ENCODE data around the gene EIF2S1.
"Not testable (repeated sequence)": the region's sequence is repeated elsewhere in the genome, so short reads cannot be mapped to it uniquely, and the experiment has no call there.

EIF2S1 gene

DNA sequence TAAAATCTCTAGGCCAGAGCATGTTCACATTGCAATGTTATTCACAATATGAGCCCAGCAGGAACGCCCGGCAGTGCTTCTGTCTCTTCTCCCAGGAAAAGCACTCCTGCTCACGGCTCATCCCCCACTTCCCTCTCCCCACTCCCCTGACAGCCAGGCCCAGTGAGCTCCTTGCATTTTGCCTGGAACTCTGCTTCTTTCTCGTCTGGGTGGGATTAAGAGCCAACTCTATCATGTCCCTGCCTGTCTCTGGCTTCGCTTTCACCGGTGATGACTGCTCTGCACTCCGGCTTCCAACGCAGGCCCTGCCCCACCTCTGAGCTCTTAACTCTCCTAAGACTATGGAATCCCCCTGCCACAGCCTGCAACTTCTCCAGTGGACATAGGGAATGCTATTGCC, 49.3 kb downstream of the EIF2S1 start:
- DNase-seq (ENCODE audit: insufficient read length, low spot score) (no peak), FAIRE-seq (no peak)

- DNase-seq (ENCODE audit: insufficient read length, low spot score) (no peak), FAIRE-seq (no peak)
These were observed 50.2 kb downstream of the EIF2S1 start for GRCh38 chr14:67410313-67410712.

DNA sequence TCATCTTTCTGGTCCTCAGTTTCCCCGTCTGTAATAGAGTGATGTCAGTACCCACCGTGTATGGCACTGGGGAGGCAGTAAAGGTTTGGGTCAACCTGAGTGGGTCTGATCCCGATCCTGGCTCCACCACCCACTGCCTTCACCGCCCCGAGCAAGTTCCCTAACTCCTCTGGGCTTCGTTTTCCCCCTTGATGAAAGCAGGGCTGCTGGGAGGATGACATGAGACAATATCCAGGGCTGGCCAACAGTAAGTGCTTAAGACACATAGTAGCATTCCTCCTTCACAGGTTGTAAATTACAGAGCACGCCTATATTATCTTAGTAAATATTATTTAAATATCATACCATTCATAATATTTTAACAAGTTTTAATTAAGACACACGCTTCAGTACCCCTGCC, 51.2 kb downstream of the EIF2S1 start:
- DNase-seq (ENCODE audit: insufficient read length, low spot score) (no peak), FAIRE-seq (no peak)

- no peak for FAIRE-seq
- no peak for DNase-seq (ENCODE audit: insufficient read length, low spot score)
These were observed 51.8 kb downstream of the EIF2S1 start, which contains the start of gene PLEK2 for GRCh38 chr14:67411820-67412421. TSS of gene PLEK2 (minus strand) at chr14:67412165. CDS start at chr14:67412059, 106 bp downstream.

- FAIRE-seq (no peak), DNase-seq (ENCODE audit: insufficient read length, low spot score) (no peak)
These were observed 54.0 kb downstream of the EIF2S1 start for GRCh38 chr14:67413806-67414769.

DNA sequence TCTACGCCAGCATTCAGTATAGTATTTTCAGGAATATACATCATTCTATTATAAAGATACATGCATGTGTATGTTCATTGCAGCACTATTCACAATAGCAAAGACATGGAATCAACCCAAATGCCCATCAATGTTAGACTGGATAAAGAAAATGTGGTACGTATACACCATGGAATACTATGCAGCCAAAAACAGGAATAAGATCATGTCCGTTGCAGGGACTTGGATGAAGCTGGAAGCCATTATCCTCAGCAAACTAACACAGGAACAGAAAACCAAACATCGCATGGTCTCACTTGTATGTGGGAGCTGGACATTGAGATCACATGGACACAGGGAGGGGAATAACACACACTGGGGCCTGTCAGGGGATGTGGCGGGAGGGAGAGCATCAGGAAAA, 55.5 kb downstream of the EIF2S1 start:
- FAIRE-seq; DNase-seq (ENCODE audit: insufficient read length, low spot score): not testable (repeated sequence)

DNA sequence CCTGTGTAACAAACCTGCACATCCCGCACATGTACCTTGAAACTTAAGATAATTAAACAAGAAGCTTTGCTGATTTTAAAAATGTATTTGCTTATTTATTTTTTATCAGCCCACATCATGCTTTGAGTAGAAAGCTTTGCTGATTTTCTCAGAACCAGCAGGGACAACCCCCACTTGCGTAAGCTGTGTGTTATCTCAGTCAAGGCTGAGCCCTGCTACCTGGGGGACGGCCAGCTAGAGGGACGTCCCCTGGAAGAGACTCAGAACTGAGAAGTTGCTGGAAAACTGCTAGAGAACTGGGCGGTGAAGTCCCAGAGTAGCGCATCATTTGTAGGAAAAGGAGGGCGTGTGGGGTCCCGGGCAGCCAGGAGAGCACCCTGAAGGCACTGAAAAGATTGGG, 56.0 kb downstream of the EIF2S1 start:
- no peak for FAIRE-seq
- no peak for DNase-seq (ENCODE audit: insufficient read length, low spot score)

- FAIRE-seq = no peak
- DNase-seq (ENCODE audit: insufficient read length, low spot score) = no peak
These were observed 56.7 kb downstream of the EIF2S1 start for GRCh38 chr14:67416810-67417209.

- FAIRE-seq (no peak), DNase-seq (ENCODE audit: insufficient read length, low spot score) (no peak)
These were observed 57.5 kb downstream of the EIF2S1 start for GRCh38 chr14:67417633-67418032.

GRCh38 chr14:67418401-67419191, 58.5 kb downstream of the EIF2S1 start:
- DNase-seq (ENCODE audit: insufficient read length, low spot score) = no peak
- no peak for FAIRE-seq

- DNase-seq (ENCODE audit: insufficient read length, low spot score) (no peak), FAIRE-seq (no peak)
These were observed 60.1 kb downstream of the EIF2S1 start for GRCh38 chr14:67420102-67420739.

DNA sequence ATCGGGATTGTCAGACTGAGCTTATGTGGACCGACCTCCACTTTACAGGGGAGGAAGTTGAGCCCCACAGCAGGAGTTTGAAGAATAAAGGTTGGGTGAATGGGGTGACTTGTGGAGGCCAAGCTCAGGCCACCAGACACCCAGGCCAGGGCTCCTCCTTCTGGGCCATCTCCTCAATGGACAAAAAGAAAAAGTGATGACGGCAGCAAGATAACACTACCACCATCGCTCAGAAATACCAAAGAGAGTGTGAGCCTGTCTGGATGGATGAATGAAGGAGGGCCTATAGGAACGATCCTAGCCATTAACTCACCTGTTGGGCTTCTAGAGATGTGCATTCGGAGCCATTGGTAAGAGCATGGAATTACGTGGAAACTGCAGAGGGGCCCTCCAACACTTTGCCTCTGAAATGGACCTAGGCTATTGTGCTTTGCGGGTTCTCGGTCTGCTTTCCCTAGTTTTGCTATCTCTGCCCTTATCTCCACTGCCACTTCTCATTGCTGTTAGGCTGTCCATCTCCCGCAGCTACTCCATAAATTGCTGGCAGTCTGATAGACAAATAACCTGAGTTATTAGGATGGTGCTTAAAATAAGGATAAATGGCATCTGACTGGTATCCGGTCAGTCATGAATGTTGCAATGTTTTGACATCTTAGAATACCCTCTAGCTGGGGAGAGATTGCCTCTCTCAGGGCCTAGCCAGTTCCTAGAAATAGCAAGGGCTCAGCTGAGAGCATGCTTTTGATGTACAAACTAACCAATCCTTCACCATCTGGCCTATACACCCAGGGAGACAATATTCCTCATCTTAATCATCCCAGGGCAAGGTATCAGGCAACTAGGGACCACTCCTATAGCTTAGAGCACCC, 61.5 kb downstream of the EIF2S1 start:
- FAIRE-seq = no peak

DNA sequence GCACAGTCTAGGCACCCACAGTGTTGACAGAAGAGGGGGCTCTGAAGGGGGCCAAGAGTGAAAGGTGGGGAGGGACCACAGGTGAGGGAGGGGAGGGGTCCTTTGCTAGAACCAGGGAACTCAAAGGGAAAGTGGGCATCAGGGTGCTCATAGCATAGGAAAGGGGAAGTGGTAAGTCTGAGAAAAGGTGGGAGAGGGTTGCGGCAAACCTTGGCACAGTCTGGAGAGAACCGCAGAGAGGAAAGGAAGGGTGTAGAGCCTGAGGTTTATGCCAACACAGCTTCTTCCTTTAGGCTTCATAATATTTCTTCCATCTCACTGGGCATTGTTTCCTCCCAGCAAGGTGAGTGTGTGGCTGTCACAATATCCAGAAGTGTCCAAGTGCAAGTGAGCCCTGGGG, 63.3 kb downstream of the EIF2S1 start:
- FAIRE-seq = no peak
- DNase-seq (ENCODE audit: insufficient read length, low spot score) = no peak

More for the DNA sequence above, 61.5 kb downstream of the EIF2S1 start:
- no peak for DNase-seq (ENCODE audit: insufficient read length, low spot score)

DNA sequence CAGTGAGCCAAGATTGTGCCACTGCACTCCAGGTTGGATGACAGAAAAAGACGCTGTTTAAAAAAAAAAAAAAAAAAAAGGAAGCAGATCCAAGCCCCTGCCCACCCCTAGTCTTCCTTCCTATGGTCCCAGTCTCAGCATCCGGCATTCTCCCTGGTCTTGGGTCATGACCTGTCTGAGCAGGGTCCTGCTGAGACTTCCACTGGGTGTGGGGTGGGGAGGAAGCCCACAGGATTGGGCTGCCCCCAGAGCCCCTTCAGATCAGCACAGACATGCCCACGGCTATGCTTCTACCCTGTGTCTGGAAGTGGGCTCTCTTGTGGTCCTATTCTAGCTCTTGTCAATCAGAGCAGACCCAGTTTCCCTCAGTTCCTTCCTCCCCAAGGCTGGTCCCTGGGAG, 64.4 kb downstream of the EIF2S1 start:
- FAIRE-seq (no peak), DNase-seq (ENCODE audit: insufficient read length, low spot score) (no peak)

GRCh38 chr14:67425608-67426007, 65.5 kb downstream of the EIF2S1 start:
- FAIRE-seq (no peak), DNase-seq (ENCODE audit: insufficient read length, low spot score) (no peak)

DNA sequence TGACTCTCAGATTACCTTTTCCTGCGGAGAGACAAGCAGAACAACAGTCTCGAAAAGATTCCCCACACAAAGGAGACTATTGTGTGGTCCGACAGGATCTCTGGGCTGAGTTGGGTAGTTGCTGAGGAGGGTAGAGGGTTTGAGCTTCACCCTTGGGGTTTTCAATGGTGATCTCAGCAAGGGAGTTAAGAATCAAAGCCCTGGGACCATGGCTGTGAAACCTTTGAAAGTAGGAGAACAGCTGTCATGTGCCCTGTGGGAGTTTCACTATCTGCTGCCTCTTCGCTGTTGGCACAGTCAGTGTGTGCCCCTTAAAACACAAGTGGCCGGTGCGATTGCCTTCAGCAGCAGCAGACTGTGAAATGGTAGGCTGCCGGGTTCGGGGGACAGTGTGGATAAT, 66.0 kb downstream of the EIF2S1 start:
- DNase-seq (ENCODE audit: insufficient read length, low spot score) = no peak
- FAIRE-seq = no peak

DNA sequence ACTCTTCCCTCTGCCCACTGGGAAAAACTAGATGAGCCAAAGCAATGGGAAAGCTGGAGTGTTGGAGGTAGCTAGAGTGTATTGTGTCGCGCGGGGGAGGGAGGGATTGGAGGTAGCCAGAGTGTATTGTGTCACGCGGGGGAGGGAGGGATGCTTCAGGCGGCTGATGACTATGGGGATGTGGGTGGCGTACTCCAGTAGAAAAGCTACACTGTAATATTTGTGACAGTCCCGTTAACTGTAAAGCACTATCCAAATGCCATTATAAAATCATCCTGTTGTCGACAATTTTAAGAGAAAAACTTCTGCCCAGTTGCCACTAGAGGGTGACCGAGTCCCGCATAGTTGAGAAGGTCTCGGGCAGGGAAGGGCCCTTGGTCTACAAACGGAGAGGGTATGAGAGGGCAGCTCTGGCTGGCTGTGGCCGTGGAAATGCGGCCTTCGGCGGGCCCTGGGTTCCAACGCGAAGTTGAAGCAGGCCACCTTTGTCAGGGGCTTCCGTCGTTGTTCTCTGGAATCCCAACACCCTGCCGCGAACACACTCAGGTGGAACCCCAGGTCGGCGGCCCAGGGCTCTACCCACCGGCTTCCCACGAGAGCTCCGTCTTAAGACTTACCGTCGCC, 67.0 kb downstream of the EIF2S1 start:
- DNase-seq (ENCODE audit: insufficient read length, low spot score) (peak; percentile 80), FAIRE-seq (peak; percentile 87)

DNA sequence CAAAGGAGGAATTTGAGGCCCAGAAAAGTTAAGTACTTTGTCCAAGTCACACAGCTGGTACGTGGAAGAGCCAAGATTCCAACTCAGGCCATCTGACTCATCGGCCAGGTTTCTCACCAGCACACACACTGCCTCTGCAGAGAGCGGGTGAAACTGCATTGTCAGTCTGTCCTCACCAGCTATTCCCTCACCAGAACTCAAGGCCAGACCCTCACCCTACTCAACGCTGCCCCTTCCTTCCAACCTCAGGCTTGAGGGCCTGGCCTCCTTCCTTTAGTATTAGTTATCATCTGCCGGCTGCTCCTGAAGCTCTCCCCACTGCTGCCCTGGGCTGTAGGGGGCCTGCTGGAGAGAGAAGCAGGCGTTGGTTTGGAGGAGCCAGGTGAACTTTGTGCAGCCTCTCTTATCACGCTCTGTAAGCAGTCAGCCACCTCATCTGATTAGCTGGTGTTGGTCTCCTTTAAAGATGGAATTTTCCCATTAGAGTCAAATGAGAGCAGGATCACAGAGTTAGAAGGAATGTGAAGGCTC, 68.4 kb downstream of the EIF2S1 start:
- no peak for DNase-seq (ENCODE audit: insufficient read length, low spot score)
- no peak for FAIRE-seq
